Trophoblast cell (in vitro differentiated cells and primary cell): ENCODE data around the gene PRPS1.

Source experiments
- DNase-seq, 2 donors: peaks; one replicate each; pipeline ENCODE4 v3.0.0-alpha.2; 2016
- H2AFZ ChIP-seq: 2 replicates; pipeline ENCODE4 v1.6.1; 2013; ENCODE audit warnings: low read length, moderate library complexity, mild to moderate bottlenecking; ENCODE audit not compliant: insufficient read depth, poor library complexity
- H2AK5ac ChIP-seq: 2 replicates; pipeline ENCODE4 v1.6.1; 2013; ENCODE audit warnings: mild to moderate bottlenecking, low read length
- H2BK120ac ChIP-seq: 2 replicates; pipeline ENCODE4 v1.6.1; 2013; ENCODE audit warnings: low read length, mild to moderate bottlenecking, moderate library complexity; ENCODE audit not compliant: insufficient read depth, poor library complexity
- H2BK12ac ChIP-seq: 2 replicates; pipeline ENCODE4 v1.6.1; 2013; ENCODE audit warnings: mild to moderate bottlenecking, low read length, moderate library complexity
- H2BK5ac ChIP-seq: 2 replicates; pipeline ENCODE4 v1.6.1; 2013; ENCODE audit warnings: low read length, low read depth, moderate library complexity, mild to moderate bottlenecking; ENCODE audit not compliant: poor library complexity
- H3K14ac ChIP-seq: 2 replicates; pipeline ENCODE4 v1.6.1; 2013; ENCODE audit warnings: mild to moderate bottlenecking, low read length
- H3K18ac ChIP-seq: 2 replicates; pipeline ENCODE4 v1.6.1; 2013; ENCODE audit warnings: mild to moderate bottlenecking, low read length
- H3K23ac ChIP-seq: 2 replicates; pipeline ENCODE4 v1.6.1; 2013; ENCODE audit warnings: low read length
- H3K27ac ChIP-seq: 2 replicates; pipeline ENCODE4 v1.5.1; 2013; ENCODE audit warnings: low read depth, mild to moderate bottlenecking, inconsistent platforms, low read length, moderate library complexity
- H3K27me3 ChIP-seq: 2 replicates; pipeline ENCODE4 v1.6.1; 2013; ENCODE audit warnings: inconsistent platforms, mild to moderate bottlenecking, low read length, moderate library complexity; ENCODE audit not compliant: insufficient read depth
- H3K36me3 ChIP-seq, 2 experiments: 1 replicate in 1 of 2; 2 replicates in 1 of 2; pipeline ENCODE4 v1.6.1; 2013; ENCODE audit warnings: low read length in 2 of 2, mild to moderate bottlenecking in 2 of 2, moderate library complexity in 1 of 2; ENCODE audit not compliant: insufficient read depth in 2 of 2, control insufficient read depth in 1 of 2
- H3K4ac ChIP-seq: 2 replicates; pipeline ENCODE4 v1.6.1; 2013; ENCODE audit warnings: low read depth, mild to moderate bottlenecking, low read length, moderate library complexity
- H3K4me1 ChIP-seq, 2 experiments: 1 replicate in 1 of 2; 2 replicates in 1 of 2; pipeline ENCODE4 v1.6.1; 2013; ENCODE audit warnings: low read length in 2 of 2, mild to moderate bottlenecking in 2 of 2, moderate library complexity in 1 of 2; ENCODE audit not compliant: insufficient read depth in 2 of 2, control insufficient read depth in 1 of 2
- H3K4me2 ChIP-seq: 2 replicates; pipeline ENCODE4 v1.6.1; 2013; ENCODE audit warnings: inconsistent platforms, mild to moderate bottlenecking, low read length, moderate library complexity
- H3K4me3 ChIP-seq: 2 replicates; pipeline ENCODE4 v1.5.1; 2013; ENCODE audit warnings: mild to moderate bottlenecking, low read depth, low read length, inconsistent platforms
- H3K79me1 ChIP-seq: one replicate; pipeline ENCODE4 v1.6.1; 2013; ENCODE audit warnings: low read length
- H3K79me2 ChIP-seq: 2 replicates; pipeline ENCODE4 v1.6.1; 2013; ENCODE audit warnings: low read length, mild to moderate bottlenecking; ENCODE audit not compliant: control insufficient read depth, insufficient read depth, poor library complexity
- H3K9ac ChIP-seq: 2 replicates; pipeline ENCODE4 v1.6.1; 2013; ENCODE audit warnings: mild to moderate bottlenecking, low read length
- H3K9me3 ChIP-seq: 2 replicates; pipeline ENCODE4 v1.6.1; 2013; ENCODE audit warnings: low read depth, mild to moderate bottlenecking, control low read depth, inconsistent platforms, low read length; ENCODE audit not compliant: insufficient read depth
- H4K12ac ChIP-seq: 2 replicates; pipeline ENCODE4 v1.6.1; 2013; ENCODE audit warnings: low read depth, mild to moderate bottlenecking, low read length, moderate library complexity
- H4K8ac ChIP-seq: 2 replicates; pipeline ENCODE4 v1.6.1; 2013; ENCODE audit warnings: low read depth, mild to moderate bottlenecking, low read length, moderate library complexity
- H4K91ac ChIP-seq: one replicate; pipeline ENCODE4 v1.6.1; 2013; ENCODE audit warnings: low read depth, mild to moderate bottlenecking, low read length, moderate library complexity
- WGBS: extraction: QIAGEN DNeasy Blood & Tissue Kit; methylation state at CpG from one replicate; pipeline ENCODE4 v1.1.7; 2013; ENCODE audit warnings: missing lambda C conversion rate; ENCODE audit not compliant: insufficient read length, insufficient coverage; ENCODE audit errors: extremely low coverage; 5-methylcytosine and 5-hydroxymethylcytosine counted together

Gene PRPS1

GRCh38 chrX:107662145-107662544, 33.8 kb downstream of the PRPS1 start:
- no peak overlapping the region for H2BK120ac ChIP-seq
- H3K14ac ChIP-seq = no peak overlapping the region
- no peaks in the 10 kb centered on the region for H3K4me1 ChIP-seq
- H3K4me3 ChIP-seq = no peak overlapping the region
- WGBS = no CpG with 5 or more reads among the region's 3 CpGs
- no peak overlapping the region for H2AFZ ChIP-seq
- no peaks in the 10 kb centered on the region for H3K79me1 ChIP-seq
- H2BK5ac ChIP-seq = no peak overlapping the region
- H3K27me3 ChIP-seq = no peaks in the 10 kb centered on the region
- no peak overlapping the region for H2BK12ac ChIP-seq
- H4K12ac ChIP-seq = no peak overlapping the region
- H3K27ac ChIP-seq = no peak overlapping the region
- no peak overlapping the region for H3K9ac ChIP-seq
- H3K23ac ChIP-seq = no peak overlapping the region
- no peaks in the 10 kb centered on the region for H3K36me3 ChIP-seq
- H3K79me2 ChIP-seq = no peaks in the 10 kb centered on the region
- no peaks in the 10 kb centered on the region for H3K9me3 ChIP-seq
- H2AK5ac ChIP-seq = no peak overlapping the region
- H3K4me2 ChIP-seq = no peak overlapping the region
- no peak for DNase-seq
- H4K91ac ChIP-seq = no peak overlapping the region
- H3K4ac ChIP-seq = no peak overlapping the region
- H4K8ac ChIP-seq = no peak overlapping the region
- H3K18ac ChIP-seq = no peak overlapping the region

DNA sequence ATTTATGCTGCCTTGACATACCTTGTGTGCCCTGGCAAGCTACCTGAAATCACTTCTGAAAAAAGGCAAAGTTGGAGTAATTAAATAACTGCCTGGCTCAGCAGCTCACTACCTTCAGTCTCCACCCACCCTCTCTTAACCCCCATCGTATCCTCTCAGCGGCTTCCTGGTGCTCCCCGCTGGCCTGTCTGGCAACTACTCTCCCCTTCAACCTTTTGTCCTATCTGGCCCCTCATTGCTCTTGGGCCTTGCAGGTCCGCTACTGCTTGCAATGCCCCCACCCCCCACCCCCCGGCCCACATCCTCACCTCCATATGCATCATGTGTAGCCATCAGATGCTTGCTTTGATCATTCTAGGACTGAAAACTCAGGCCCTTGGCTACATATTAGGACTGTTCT, 34.5 kb downstream of the PRPS1 start:
- H2AK5ac ChIP-seq = no peak overlapping the region
- no peak overlapping the region for H3K4ac ChIP-seq
- no peak overlapping the region for H3K14ac ChIP-seq
- H3K4me3 ChIP-seq = no peak overlapping the region
- H3K18ac ChIP-seq = no peak overlapping the region
- no peak overlapping the region for H3K4me2 ChIP-seq
- no peaks in the 10 kb centered on the region for H3K9me3 ChIP-seq
- no peak overlapping the region for H2BK120ac ChIP-seq
- no peak overlapping the region for H4K8ac ChIP-seq
- H3K79me2 ChIP-seq = no peaks in the 10 kb centered on the region
- H3K27ac ChIP-seq = no peak overlapping the region
- H2AFZ ChIP-seq = no peak overlapping the region
- H4K91ac ChIP-seq = no peak overlapping the region
- H3K23ac ChIP-seq = no peak overlapping the region
- H3K79me1 ChIP-seq = no peaks in the 10 kb centered on the region
- no peaks in the 10 kb centered on the region for H3K4me1 ChIP-seq
- no peak overlapping the region for H4K12ac ChIP-seq
- no CpG with 5 or more reads among the region's 5 CpGs for WGBS
- no peaks in the 10 kb centered on the region for H3K27me3 ChIP-seq
- H3K36me3 ChIP-seq = no peaks in the 10 kb centered on the region
- H2BK12ac ChIP-seq = no peak overlapping the region
- no peak overlapping the region for H3K9ac ChIP-seq
- no peak for DNase-seq
- no peak overlapping the region for H2BK5ac ChIP-seq

DNA sequence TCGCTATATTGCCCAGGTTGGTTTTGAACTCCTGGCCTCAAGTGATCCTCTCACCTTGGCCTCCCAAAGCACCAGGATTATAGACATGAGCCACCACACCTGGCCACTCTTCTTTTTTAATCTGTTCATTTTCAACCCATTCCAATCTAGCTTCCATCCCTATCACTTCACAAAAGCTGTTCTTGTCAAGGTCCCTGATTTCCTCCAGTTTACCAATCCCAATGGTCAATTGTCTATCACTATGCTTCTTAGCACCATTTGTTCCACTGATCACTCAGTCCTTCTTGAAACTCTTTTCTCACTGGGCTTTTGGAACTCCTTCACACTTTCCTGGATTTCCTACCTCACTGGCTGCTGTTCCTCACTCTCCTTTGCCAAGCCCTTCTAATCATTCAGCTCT, 38.6 kb downstream of the PRPS1 start:
- H3K4me3 ChIP-seq = no peak overlapping the region

GRCh38 chrX:107667426-107667825, 39.1 kb downstream of the PRPS1 start:
- H3K79me2 ChIP-seq = no peaks in the 10 kb centered on the region
- H4K91ac ChIP-seq = no peak overlapping the region
- no peak overlapping the region for H2BK12ac ChIP-seq
- no peak overlapping the region for H3K4me2 ChIP-seq
- H3K23ac ChIP-seq = no peak overlapping the region
- no peak overlapping the region for H4K12ac ChIP-seq
- no peaks in the 10 kb centered on the region for H3K9me3 ChIP-seq
- H3K27ac ChIP-seq = no peak overlapping the region
- WGBS = no CpG with 5 or more reads among the region's 1 CpG
- no peaks in the 10 kb centered on the region for H3K4me1 ChIP-seq
- H3K79me1 ChIP-seq = no peaks in the 10 kb centered on the region
- H2BK120ac ChIP-seq = no peak overlapping the region
- H3K18ac ChIP-seq = no peak overlapping the region
- no peak overlapping the region for H2AK5ac ChIP-seq
- no peak overlapping the region for H4K8ac ChIP-seq
- H3K27me3 ChIP-seq = no peaks in the 10 kb centered on the region
- no peak overlapping the region for H3K4ac ChIP-seq
- no peak overlapping the region for H2AFZ ChIP-seq
- no peak overlapping the region for H3K4me3 ChIP-seq
- no peak overlapping the region for H3K9ac ChIP-seq
- H3K14ac ChIP-seq = no peak overlapping the region
- H3K36me3 ChIP-seq = no peaks in the 10 kb centered on the region
- no peak for DNase-seq
- no peak overlapping the region for H2BK5ac ChIP-seq

More for the DNA sequence above, 38.6 kb downstream of the PRPS1 start:
- Histone ChIP-seq H2BK120ac (no peak overlapping the region), H3K36me3 (no peaks in the 10 kb centered on the region), H3K4ac (no peak overlapping the region), H3K79me1 (no peaks in the 10 kb centered on the region), H4K8ac (no peak overlapping the region), H3K9ac (no peak overlapping the region), H3K27ac (no peak overlapping the region), H3K79me2 (no peaks in the 10 kb centered on the region), H4K12ac (no peak overlapping the region), H3K23ac (no peak overlapping the region), H3K27me3 (no peaks in the 10 kb centered on the region), H2AK5ac (no peak overlapping the region), H2AFZ (no peak overlapping the region), H2BK12ac (no peak overlapping the region), H4K91ac (no peak overlapping the region), H3K9me3 (no peaks in the 10 kb centered on the region), H3K4me1 (no peaks in the 10 kb centered on the region), H3K4me2 (no peak overlapping the region), H3K18ac (no peak overlapping the region), H3K14ac (no peak overlapping the region), H2BK5ac (no peak overlapping the region)
- no CpG with 5 or more reads among the region's 1 CpG for WGBS
- DNase-seq = no peak
